NCI-H2107 treated with DMSO at 0.1 percent for 48 hours (cell line): ENCODE data around the gene LRRC53.

ENCODE experiments used
- DNase-seq: peaks from one replicate; lab custom pipeline; 2025; ENCODE audit not compliant: unreplicated experiment; lab: John Stamatoyannopoulos, UW

Gene LRRC53

DNA sequence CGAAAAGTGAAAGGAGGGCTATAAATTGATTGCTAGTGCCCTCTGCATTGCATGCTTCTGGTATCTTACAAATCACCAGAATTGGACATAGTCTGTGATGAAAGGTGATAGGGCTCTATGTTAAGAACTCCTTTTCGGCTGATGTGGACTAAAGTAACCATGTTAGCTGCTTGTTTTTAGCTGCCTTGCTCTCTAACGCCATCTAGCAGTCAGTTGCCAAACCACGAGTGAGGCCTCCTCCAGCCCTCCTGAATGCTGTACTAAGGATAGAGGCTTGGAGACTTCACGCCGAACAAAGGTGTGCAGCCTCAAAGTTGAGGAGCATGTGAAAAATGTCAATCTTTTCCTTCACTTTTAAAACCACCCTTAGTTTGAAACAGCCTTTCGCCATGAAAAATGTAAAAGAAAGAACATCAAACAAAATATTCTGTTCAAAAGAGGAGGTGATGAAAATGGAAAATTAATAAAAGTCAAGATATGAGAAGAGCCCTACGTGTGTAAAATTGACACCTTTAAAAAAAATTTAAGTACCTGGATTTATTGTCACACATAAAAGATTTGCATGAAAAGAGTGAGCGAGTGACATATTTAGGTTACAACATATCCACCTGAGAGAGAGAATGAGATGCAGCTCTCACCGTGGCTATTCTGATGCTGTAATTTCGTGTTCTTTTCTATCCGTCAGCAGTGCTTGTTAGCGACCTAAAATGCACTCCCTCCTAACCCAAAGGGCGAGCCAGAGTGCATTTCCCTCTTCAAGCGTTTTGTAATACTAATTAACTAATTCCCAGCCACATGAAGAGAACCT is 8.1 kb downstream of the LRRC53 start:
- peak; percentile 51 for DNase-seq

DNA sequence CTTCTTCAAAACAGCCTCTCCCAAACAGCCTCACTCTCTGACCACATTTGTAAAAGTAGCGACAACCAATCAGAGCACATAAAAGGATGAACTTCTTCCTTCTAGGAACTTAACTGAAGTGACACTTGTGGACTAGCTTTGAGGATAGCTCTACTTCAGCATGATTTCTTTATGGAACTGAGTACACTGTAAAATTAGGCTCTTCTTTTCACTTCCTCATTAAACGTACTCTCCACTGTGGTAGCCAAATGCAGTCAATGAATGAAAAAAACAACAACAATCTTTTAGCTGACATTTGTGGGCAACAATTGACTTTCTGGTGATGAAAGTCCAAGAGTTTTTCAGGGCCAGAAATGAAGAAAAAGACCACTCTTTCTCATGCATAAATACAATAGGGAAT is 9.6 kb downstream of the LRRC53 start:
- DNase-seq, result no peak

DNA sequence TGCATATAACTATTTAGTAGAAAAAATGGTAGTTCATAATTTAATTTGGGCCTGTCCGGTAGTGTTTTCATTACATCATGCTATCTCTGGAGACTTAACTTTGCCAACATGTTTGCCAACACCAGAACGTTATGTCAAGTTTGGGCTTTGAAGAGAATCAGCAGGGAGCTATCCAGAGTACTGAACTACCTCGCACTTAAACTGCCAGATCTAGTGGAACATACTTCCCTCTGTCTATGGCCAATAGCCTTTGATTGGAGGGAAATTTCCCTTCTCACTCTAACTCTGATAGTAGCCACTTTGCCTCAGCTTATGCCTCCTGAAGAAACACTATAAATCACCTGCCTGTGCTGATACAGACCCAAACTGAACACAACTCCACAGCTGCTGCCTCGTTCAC is 10.0 kb downstream of the LRRC53 start:
- DNase-seq, result no peak

DNA sequence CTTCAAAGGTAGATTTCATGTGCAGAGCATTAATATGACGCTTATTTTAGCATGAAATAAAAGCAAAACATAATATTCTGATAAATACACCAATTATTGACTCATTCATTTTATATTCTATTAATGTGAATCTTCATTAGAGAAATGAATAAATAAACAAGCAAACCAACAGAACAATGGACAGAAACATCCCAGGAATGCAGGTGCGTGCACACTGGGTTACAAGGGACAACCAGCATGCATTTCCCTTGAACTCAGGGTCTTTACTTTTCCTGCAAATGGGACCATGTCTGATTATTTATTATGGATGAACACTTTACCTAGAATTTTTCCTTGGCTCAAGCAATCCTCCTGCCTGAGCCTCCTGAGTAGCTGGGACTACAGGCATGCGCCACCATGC is 13.5 kb downstream of the LRRC53 start:
- DNase-seq, result no peak

DNA sequence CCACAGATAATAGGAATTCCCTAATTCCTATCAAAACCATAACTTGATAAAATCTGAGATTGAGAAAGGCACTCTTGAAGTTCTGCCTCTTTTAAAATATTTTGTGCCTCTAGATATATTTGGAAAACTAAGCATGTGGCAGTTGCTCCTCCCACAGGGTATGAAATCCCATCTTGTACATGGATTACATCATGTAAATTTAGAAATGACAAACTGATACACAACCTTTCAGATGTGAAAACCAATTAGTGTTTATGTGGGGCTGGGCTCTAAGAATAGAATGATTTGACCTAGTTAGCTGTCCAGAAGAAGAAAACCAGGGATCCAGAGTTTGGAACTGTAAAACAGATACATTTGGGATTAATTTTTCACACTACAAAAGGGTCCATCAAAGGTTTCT is 15.7 kb downstream of the LRRC53 start:
- DNase-seq, result no peak

DNA sequence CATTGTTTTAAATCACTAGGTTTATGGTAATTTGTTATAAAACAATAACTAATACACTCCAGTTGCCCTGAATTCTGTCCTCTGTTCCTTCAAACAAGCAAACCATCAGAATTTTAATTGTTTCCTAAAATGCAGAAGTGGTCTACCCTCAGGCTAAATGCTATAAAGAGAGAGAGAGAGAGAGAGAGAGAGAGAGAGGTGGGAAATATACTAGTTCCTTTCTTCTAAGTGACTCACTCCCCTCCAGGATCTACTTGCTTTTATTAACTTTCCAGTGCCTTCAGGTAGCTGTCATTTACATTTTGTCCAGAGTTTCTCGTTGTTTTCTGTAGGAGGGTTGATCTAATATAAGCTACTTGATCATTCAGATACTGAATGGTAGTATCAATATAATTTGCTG is 26.4 kb downstream of the LRRC53 start:
- DNase-seq, result no peak

DNA sequence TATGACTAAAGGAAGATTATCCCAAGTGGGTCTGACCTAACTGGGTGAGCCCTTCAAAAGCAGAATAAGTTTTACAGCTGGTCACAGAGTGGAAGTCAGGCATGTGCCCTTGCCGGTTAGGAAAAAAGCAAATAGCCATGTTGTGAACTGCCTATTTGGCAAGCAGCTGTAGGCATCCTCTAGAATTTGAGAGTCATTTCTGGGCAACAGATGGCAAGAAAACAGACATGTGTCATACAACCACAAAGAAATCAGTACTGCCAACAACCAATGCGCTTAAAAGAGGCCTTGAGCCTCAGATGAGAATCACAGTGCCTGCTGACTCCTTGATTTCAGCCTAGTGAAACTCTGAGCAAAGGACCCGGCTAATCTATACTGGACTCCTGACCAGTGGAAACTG is 26.8 kb downstream of the LRRC53 start:
- no peak for DNase-seq

DNA sequence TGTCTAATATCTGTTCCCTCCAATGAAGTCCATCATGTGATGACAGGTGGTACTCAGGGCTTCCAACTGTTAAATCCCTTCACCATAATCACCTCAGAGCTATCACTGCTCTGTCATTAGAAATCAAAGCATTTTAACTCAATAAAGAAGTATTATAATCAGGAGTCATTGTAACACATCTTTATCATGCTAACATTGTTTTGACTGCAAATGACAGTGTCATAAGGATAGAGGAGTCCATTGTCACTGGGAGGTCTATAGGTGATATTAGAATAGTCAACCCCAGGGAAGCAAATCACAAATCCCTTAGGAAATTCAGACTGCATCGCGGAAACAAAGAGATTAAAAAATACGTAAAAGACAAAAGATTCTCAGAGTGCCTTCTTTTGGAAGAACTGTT is 30.8 kb downstream of the LRRC53 start:
- no peak for DNase-seq

DNA sequence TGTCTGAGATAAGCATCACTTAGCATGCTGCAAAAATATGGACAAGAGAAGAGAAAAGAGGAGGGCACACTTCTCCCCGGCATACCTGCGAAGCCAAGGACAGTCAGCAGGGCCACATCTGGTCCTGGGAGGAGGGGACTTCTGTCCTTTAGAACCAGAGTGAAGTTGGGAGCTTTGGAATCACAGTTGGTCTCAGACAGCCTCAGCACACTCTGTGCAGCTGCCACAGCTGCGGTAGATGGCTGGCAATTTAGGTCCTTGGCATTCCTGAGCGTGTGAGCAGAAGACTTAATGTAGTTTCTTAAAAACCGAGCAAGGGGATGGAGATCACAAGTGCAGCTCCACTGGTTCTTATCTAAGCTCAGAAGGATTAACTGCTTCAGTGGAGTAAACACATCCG is 32.3 kb downstream of the LRRC53 start:
- no peak for DNase-seq

DNA sequence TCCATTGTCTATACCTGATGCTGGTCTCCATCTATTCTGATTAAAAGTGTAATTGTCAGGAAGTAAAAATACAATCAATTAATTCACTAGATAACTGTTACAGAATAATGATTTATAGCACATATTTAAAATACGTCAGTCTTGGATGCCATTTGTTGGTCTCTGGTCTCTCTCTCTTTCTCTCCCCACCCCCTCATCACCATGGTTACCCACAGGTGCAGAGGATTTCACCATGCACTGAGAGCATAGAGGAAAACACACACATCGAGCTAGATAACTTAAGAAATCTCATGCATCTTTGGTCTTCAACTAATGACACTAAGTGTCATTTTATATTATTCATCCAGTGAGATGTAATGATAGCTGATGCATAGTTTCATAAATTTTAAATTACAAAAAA is 33.4 kb downstream of the LRRC53 start:
- DNase-seq, result no peak

DNA sequence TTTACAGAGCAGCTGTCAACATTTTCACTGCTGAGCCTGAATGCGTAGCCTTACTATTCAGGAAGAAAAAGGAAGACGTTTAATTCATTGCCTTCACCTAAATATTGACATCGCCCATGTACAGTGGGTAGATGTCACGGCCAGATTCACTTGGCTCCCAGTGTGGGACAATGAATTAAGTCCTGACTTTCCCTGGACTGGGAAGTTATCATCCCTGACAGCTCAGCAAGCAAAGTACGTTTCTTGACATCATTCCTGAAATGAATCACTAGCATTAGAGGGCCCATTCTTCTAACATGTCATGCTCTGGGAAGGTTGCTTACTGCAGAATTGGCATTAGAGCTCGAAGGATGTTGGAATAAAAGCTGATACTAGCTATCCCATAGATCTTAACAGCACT is 37.8 kb downstream of the LRRC53 start:
- no peak for DNase-seq

DNA sequence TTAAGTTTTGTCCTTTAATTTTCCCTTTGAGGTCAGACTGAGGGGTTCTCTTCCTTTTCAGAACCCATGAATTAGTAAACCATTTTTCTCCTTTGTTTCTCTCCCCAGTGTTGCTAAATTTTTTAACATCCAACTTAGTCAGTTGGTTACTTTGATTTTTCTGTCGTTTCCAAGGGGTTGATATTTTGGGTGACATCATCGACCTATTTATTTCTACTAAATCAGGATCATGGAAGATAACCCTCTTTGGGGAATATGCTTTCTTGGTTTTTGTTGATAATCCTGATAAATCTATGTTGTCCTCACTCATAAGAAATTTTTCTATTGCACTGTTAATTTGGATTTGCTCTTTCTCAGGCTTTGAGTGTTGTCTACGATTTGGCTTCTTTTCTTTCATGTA is 40.9 kb downstream of the LRRC53 start:
- DNase-seq, result no peak

DNA sequence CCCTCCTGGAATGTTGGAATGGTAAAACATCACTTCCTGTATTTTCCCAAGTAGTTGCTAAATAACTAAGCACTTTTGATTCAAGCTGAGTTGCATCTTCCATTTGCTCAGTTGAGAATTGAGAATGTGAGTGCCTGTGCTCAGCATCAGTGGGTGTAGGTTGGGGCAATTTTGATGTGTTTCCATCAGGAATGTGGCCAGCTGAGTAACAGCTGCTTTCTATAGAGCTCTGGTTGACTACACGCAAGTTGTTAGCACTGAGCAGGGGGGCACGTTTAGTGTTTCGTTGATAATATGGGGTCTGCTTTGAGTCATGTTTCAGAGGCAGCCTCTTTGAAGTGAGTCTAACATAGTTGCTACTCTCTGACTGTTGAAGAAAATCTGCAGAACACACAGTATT is 41.5 kb downstream of the LRRC53 start:
- DNase-seq, result no peak

DNA sequence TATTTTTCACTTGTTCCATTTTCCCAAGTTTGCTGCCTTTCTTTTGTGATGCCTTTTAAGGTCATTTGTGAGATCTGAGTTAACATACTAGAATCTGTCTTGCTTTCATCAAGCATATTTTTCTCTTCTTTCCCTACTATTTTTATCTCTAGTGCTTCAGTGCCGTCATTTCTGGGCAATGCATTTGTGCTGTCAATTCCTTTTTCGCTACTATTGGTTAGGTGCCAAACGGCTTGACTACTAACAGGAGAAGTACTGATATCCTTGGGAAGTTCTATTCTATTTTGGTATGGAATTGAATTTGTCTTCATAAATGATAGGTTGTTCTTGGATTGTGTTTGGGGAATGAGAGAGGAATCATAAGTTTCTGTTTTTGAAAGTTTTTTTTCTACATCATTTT is 42.2 kb downstream of the LRRC53 start:
- DNase-seq, result no peak

DNA sequence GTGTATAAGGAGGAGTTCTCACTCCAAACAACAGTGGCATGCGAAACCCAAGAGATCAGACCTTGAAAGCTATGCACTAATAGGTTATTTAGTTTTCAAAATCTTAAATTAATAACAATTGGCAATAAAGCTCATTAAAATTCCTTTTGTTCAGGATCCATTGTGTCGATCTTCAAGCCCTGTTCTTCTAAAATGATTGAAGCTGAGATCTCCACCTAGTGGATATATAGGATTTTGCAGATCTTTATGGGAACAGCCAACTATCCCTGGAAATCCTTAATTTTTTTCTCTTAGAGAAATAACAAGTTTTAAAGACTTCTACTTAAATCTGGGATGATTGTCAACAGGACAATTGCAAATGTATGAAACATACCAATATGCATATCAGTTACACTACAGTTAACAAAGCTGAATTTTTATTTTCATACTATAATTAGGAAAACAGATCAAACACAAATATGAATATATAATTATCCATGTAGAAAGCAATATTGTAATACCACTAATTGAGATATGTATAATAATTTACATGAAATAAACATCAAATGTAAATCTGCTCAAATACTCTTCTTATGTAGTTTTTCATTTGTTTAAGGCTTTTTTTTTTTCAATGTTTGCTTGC is 43.3 kb downstream of the LRRC53 start:
- peak; percentile 59 for DNase-seq

DNA sequence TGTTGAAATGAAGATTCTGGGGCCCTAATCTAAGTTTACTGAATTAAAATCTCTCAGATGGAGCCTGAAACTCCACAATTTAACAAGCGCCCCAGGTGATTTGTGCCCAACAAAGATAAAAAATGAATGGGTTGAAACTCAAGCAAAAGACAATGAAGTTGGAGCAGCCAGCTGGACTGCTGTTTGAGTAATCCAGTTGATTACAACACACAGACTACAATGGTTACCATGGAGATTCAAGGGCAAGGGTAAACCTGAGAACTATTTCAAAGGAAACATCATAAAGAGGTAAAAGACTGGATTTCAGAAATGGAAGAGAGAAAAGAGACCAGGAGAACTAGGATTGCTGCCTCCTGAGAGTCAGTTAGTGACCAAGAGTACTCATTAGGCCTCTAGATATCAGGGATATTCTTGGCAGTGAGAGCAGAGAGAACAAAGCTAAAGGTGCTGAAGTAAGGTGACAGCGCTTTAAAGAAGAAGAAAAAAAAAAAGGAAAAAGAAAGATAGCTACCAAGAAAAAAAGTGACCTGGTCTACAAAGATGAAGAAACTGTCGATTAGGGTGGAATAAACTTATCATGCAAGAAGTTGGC is 44.5 kb downstream of the LRRC53 start:
- peak; percentile 1 for DNase-seq

DNA sequence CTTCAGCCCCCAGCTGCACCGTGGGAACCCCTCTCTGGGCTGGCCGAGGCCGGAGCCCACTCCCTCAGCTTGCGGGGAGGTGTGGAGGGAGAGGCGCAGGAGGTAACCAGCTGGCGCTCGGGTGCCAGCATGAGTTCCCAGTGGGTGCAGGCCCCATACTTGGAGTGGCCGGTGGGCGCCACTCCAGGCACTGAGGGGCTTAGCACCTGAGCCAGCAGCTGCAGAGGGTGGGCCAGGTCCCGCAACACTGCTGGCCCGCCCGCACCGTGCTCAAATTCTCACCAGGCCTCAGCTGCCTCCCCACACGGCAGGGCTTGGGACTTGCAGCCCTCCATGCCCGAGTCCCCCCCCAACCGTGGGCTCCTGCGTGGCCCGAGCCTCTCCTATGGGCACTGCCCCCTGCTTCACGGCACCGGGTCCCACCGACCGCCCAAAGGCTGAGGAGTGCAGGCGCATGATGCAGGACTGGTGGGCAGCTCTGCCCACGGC is 47.2 kb downstream of the LRRC53 start:
- DNase-seq, result no peak

DNA sequence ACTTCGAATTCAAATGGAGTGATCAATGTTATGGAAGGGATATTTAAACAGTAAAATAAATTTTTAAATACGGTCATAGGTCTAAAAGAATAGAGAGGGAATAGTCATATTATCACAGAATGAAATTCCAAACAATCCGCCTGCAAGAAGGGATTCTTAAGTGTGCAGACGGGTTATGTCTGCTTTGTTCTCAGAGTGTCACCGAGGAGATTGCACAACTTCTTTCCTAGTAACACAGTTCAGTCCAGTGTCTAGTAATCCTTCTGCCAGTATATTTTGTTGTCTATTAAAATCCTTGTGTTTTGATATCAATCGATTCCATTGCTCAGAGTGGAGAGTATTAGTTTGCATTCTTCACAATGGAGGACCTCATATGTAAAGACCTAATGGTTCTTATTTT is 48.4 kb downstream of the LRRC53 start:
- DNase-seq, result no peak

DNA sequence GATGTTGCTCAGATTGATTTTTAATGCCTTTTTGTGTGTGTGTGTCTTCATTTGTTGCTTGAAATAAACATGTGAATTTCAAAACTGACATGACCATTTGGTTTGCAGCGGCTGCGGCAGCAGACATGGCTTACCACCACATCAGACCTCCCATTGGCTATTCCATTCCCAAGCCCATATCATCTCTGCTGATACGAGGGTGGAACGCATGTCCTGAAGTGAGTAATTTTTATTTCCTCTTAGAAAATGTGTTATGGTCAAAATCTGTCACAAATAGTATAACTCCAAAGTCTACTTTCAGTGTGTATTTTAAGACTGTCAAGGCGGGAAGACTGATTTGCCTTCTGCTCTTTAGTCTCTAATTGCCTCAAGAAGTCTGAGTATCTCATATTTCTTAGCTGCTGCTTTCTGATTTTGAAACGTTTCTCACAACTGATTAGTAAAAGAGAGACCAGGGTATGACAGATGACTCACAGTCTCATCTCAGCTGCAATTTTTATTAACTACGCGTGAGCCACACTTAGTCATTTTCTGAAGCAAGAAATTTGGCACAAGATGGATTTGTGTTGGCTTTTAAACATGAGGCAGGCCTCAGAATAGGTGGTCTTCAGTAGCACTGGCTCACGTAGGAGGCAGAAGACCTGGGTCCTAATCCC is 49.0 kb downstream of the LRRC53 start:
- no peak for DNase-seq

DNA sequence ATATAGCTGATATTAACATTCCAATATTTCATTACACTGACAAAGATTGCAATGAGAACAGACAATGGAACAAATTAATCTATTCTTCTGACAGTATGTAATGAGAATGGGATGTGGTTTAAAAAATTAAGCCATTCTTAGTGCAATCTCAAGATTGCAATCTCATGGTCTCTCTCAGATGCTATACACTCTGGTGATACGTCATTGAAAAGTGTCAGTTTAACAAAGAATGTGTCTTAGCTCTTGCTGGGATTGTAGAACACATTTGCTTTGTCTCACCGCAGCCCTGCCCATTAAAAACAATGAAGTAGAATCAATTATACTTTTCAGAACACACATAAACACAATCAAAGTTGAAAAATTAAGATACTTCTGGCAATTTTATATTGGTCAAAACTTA is 55.2 kb downstream of the LRRC53 start:
- no peak for DNase-seq

DNA sequence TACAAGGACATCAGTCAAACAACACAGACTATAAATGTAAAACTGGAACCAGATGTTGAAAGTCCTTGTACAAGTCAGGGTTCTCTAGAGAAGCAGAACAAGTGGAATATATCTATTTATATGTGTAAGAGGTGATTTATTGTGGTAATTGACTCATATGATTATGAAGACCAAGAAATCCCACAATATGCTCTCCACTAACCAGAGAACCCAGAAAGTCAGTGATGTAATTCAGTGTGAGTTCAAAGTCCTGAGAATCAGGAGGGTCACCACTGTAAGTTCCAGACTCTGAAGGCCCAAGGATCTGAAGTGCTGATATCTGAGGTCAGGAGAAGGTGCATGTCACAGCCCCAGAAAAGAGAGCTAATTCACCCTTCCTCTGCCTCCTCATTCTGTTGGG is 57.0 kb downstream of the LRRC53 start:
- DNase-seq, result no peak

DNA sequence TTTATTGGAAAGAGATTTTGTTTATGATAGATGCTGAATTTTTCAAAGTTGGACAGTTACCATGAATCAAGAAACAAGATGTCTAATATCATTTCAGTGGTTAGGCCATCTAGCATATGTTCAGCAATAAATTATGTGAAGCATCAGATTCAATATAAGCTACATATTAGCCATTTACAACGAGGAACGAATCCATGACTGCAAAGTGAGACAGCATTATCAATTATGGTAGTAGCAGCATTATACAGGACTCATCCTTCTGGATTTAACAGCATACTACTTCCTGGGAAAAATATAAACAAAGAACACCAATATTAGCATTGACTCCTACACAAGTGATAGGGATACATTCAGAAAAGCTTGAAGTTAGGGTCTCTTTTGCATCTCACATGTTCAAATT is 59.1 kb downstream of the LRRC53 start:
- DNase-seq, result no peak
